GM12892 (cell line): Measurements from ENCODE around the gene PMEPA1.

Experiments used
- POLR2A ChIP-seq: IDR thresholded peaks from 2 replicates; pipeline ENCODE4 v1.6.1; 2011; ENCODE audit warnings: low read depth, low read length, control low read depth
- POLR2AphosphoS5 ChIP-seq: IDR thresholded peaks from 2 replicates; pipeline ENCODE4 v1.6.1; 2011; ENCODE audit warnings: low read depth, low read length, control low read depth
- TAF1 ChIP-seq: IDR thresholded peaks from 2 replicates; pipeline ENCODE4 v1.6.1; 2011; ENCODE audit warnings: low read depth, mild to moderate bottlenecking, control low read depth, low read length, borderline replicate concordance

- TF ChIP-seq POLR2A (no peak), POLR2AphosphoS5 (no peak), TAF1 (no peak)
These were observed 50.2 kb downstream of the PMEPA1 start for GRCh38 chr20:57659517-57660180.
